Keratinocyte (primary cell): ENCODE measurements around the gene PDE9A. TPM values are rescaled to one million over a fixed set of nuclear protein-coding genes. Genes with fewer than 3 reads are reported as not detected.

Source experiments
- DNase-seq: peaks from one replicate; pipeline ENCODE4 v3.0.0-alpha.2; 2011; ENCODE audit warnings: low read depth, missing footprints, low spot score
- FAIRE-seq: peaks from 2 replicates; lab custom pipeline; 2011; peaks lifted over from hg19 to GRCh38; lab: Jason Lieb, UNC
- H2AFZ ChIP-seq: 2 replicates; pipeline ENCODE4 v1.6.0; 2012; ENCODE audit warnings: low read length, control low read depth, inconsistent platforms; ENCODE audit not compliant: control insufficient read depth
- H3K27ac ChIP-seq: 2 replicates; pipeline ENCODE4 v1.5.1; 2011; ENCODE audit warnings: low read length; ENCODE audit not compliant: control insufficient read depth, insufficient read depth
- H3K27me3 ChIP-seq: 3 replicates; pipeline ENCODE4 v1.6.0; 2011; ENCODE audit warnings: low read length; ENCODE audit not compliant: control insufficient read depth, insufficient read depth; ENCODE audit errors: extremely low read depth
- H3K36me3 ChIP-seq, 2 experiments: 2 replicates in 1 of 2; 3 replicates in 1 of 2; pipeline ENCODE4 v1.5.1; 2011; ENCODE audit warnings: low read length in 2 of 2, mild to moderate bottlenecking in 1 of 2; ENCODE audit not compliant: control insufficient read depth in 2 of 2, insufficient read depth in 2 of 2; ENCODE audit errors: extremely low read depth in 1 of 2
- H3K4me1 ChIP-seq: 3 replicates; pipeline ENCODE4 v1.5.1; 2011; ENCODE audit warnings: low read length; ENCODE audit not compliant: control insufficient read depth, insufficient read depth; ENCODE audit errors: extremely low read depth
- H3K4me2 ChIP-seq: 3 replicates; pipeline ENCODE4 v1.6.0; 2011; ENCODE audit warnings: low read depth, low read length; ENCODE audit not compliant: control insufficient read depth, insufficient read depth; ENCODE audit errors: extremely low read depth
- H3K4me3 ChIP-seq, 3 experiments: fragments of 200-600 bp in 1 of 3; sonication (generic) in 1 of 3; 2 replicates in 2 of 3; 3 replicates in 1 of 3; pipeline ENCODE4 v1.5.1; 2011 to 2016; ENCODE audit warnings: low read length in 3 of 3, mild to moderate bottlenecking in 3 of 3, control low read depth in 2 of 3, inconsistent platforms in 1 of 3, low read depth in 1 of 3, mixed read lengths in 1 of 3, mixed run types in 1 of 3, moderate library complexity in 1 of 3; ENCODE audit not compliant: control insufficient read depth in 2 of 3, insufficient read depth in 2 of 3; ENCODE audit errors: extremely low read depth in 1 of 3
- H3K79me2 ChIP-seq: 2 replicates; pipeline ENCODE4 v1.6.0; 2012; ENCODE audit warnings: low read length; ENCODE audit not compliant: control insufficient read depth, insufficient read depth
- H3K9ac ChIP-seq: 3 replicates; pipeline ENCODE4 v1.6.0; 2011; ENCODE audit warnings: low read length; ENCODE audit not compliant: control insufficient read depth, insufficient read depth; ENCODE audit errors: extremely low read depth
- H3K9me1 ChIP-seq: 3 replicates; pipeline ENCODE4 v1.6.0; 2011; ENCODE audit warnings: low read length; ENCODE audit not compliant: control insufficient read depth, insufficient read depth; ENCODE audit errors: extremely low read depth
- H3K9me3 ChIP-seq: 2 replicates; pipeline ENCODE4 v1.5.1; 2012; ENCODE audit warnings: low read depth, low read length; ENCODE audit not compliant: control insufficient read depth
- H4K20me1 ChIP-seq: 3 replicates; pipeline ENCODE4 v1.6.0; 2011; ENCODE audit warnings: low read length; ENCODE audit not compliant: control insufficient read depth, insufficient read depth; ENCODE audit errors: extremely low read depth
- EZH2 ChIP-seq: IDR thresholded peaks from one replicate; pipeline ENCODE4 v1.6.1; 2012; ENCODE audit warnings: inconsistent platforms, mild to moderate bottlenecking, low read length, moderate library complexity
- dilution Hi-C: fragments of 300-500 bp; cut with MboI; formaldehyde crosslinking; loops from one replicate; pipeline ENCODE4 v1.7.0; 2020; ENCODE audit warnings: low sequenced_read_pairs; ENCODE audit not compliant: extremely low pct_ligation_motif_present
- polyA plus RNA-seq, 5 experiments: library from polyadenylated mRNA; depleted of rRNA in 3 of 5; stranded (reverse) in 3 of 5; stranded (forward) in 1 of 5; unstranded in 1 of 5; fragments of >200 nt; gene quantifications; 1 replicate in 1 of 5; 2 replicates in 3 of 5; 3 replicates in 1 of 5; pipeline versions ENCODE4 v1.2.1 to v1.2.3, GENCODE V29; 2011 to 2012; ENCODE audit warnings: missing spikeins in 2 of 5, low read depth in 1 of 5, low replicate concordance in 1 of 5
- TF ChIP-seq, protein P1 (sequence below), 3 experiments: IDR thresholded peaks in 1 of 3; conservative IDR thresholded peaks in 1 of 3; optimal IDR thresholded peaks in 1 of 3; 2 replicates in 2 of 3; 3 replicates in 1 of 3; pipeline versions ENCODE3 to v1.5.1; 2011; ENCODE audit warnings: low read length in 3 of 3, mild to moderate bottlenecking in 3 of 3, moderate library complexity in 2 of 3, control low read depth in 1 of 3, inconsistent platforms in 1 of 3; ENCODE audit not compliant: insufficient read depth in 2 of 3; ENCODE audit errors: extremely low read depth in 1 of 3

The PDE9A gene
- polyA plus RNA-seq, 1 donor (not counting 4 experiments of a cell fraction or from before 2014, with no cell fraction given), result 0.13 TPM

DNA sequence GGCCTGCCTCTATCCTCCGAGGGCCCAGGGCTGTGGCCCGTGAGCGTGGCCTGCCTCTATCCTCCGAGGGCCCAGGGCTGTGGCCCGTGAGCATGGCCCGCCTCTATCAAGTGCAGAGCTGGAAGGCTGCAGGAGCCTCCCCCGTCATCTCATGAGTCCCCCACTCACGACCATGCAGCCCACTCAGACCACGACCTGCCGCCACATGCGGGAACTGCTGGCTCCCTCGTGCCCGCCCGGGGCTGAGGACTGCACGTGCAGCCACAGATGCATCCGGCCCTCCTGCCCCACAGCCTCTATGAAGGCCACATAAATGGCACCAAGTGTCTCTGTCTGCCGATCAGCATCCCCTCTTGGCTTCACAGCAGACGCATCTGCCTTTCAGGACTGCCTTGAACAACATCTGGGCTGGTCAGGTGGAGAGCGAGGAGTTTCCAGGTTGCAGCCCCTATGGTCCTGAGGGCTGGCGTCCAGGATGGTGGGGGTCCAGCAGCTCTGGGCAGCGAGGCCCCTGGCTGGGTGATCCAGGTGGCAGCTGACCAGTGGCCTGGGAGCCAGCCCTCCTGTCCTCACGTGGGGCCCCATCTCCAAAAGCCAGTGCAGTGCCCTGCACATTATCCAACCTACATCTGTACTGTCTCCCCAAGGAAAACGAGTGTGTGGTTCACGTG lies 103.3 kb downstream of the PDE9A start:
- Histone ChIP-seq H3K9ac (no peak overlapping the region), H4K20me1 (no peaks in the 10 kb centered on the region), H3K4me1 (no peaks in the 10 kb centered on the region), H3K4me3 (no peak overlapping the region), H2AFZ (no peak overlapping the region), H3K79me2 (no peaks in the 10 kb centered on the region), H3K9me3 (no peaks in the 10 kb centered on the region), H3K27me3 (peaks cover 23% of the 10 kb centered on the region), H3K27ac (no peak overlapping the region), H3K9me1 (no peaks in the 10 kb centered on the region), H3K36me3 (no peaks in the 10 kb centered on the region), H3K4me2 (no peak overlapping the region)
- dilution Hi-C loops, result no loop called here
- TF ChIP-seq, protein P1, sequence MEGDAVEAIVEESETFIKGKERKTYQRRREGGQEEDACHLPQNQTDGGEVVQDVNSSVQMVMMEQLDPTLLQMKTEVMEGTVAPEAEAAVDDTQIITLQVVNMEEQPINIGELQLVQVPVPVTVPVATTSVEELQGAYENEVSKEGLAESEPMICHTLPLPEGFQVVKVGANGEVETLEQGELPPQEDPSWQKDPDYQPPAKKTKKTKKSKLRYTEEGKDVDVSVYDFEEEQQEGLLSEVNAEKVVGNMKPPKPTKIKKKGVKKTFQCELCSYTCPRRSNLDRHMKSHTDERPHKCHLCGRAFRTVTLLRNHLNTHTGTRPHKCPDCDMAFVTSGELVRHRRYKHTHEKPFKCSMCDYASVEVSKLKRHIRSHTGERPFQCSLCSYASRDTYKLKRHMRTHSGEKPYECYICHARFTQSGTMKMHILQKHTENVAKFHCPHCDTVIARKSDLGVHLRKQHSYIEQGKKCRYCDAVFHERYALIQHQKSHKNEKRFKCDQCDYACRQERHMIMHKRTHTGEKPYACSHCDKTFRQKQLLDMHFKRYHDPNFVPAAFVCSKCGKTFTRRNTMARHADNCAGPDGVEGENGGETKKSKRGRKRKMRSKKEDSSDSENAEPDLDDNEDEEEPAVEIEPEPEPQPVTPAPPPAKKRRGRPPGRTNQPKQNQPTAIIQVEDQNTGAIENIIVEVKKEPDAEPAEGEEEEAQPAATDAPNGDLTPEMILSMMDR (optimal IDR thresholded peaks at IDR 0.05 in 1 of 3, IDR thresholded peaks at IDR 0.05 in 1 of 3, conservative IDR thresholded peaks at IDR 0.05 in 1 of 3; ENCODE audit: extremely low read depth in 1 of 3, insufficient read depth in 2 of 3, low read length in 3 of 3), result no peak
- no peak for TF ChIP-seq EZH2
- FAIRE-seq (no peak), DNase-seq (no peak)

DNA sequence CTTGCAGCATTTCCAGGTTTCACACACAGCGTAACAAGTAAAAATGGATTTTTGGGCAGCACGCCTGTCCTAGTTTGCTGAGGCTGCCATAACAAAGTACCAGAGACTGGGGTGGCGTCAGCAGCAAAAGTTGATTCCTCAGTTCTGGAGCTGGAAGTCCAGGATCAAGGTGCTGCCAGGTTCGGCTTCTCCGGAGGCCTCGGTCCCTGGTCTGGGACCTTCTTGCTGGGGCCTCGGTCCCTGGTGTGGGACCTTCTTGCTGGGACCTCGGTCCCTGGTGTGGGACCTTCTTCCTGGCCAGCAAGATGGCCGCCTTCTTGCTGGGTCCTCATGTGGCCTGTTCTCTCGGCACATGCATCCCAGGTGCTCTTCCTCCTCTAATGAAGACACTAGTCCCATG lies 104.0 kb downstream of the PDE9A start:
- dilution Hi-C loops, result no loop called here

More for the DNA sequence above, 104.0 kb downstream of the PDE9A start:
- FAIRE-seq, result no peak
- H3K9ac ChIP-seq, result no peak overlapping the region
- no peak overlapping the region for H2AFZ ChIP-seq
- H3K9me1 ChIP-seq, result no peaks in the 10 kb centered on the region
- H3K36me3 ChIP-seq, result no peaks in the 10 kb centered on the region
- H3K27ac ChIP-seq, result no peak overlapping the region
- no peak overlapping the region for H3K4me2 ChIP-seq
- no peaks in the 10 kb centered on the region for H3K9me3 ChIP-seq
- H3K4me3 ChIP-seq, result no peak overlapping the region
- no peak for DNase-seq
- no peaks in the 10 kb centered on the region for H3K79me2 ChIP-seq
- no peaks in the 10 kb centered on the region for H4K20me1 ChIP-seq
- H3K4me1 ChIP-seq, result no peaks in the 10 kb centered on the region
- TF ChIP-seq, protein P1 (optimal IDR thresholded peaks at IDR 0.05 in 1 of 3, IDR thresholded peaks at IDR 0.05 in 1 of 3, conservative IDR thresholded peaks at IDR 0.05 in 1 of 3; ENCODE audit: extremely low read depth in 1 of 3, insufficient read depth in 2 of 3, low read length in 3 of 3), result no peak
- TF ChIP-seq EZH2, result no peak
- peaks cover 31% of the 10 kb centered on the region for H3K27me3 ChIP-seq
